ENCODE measurements around the gene PARP2.
"Not testable (repeated sequence)": the region's sequence is repeated elsewhere in the genome, so short reads cannot be mapped to it uniquely, and the experiment has no call there.

The PARP2 gene, protein sequence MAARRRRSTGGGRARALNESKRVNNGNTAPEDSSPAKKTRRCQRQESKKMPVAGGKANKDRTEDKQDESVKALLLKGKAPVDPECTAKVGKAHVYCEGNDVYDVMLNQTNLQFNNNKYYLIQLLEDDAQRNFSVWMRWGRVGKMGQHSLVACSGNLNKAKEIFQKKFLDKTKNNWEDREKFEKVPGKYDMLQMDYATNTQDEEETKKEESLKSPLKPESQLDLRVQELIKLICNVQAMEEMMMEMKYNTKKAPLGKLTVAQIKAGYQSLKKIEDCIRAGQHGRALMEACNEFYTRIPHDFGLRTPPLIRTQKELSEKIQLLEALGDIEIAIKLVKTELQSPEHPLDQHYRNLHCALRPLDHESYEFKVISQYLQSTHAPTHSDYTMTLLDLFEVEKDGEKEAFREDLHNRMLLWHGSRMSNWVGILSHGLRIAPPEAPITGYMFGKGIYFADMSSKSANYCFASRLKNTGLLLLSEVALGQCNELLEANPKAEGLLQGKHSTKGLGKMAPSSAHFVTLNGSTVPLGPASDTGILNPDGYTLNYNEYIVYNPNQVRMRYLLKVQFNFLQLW

DNA sequence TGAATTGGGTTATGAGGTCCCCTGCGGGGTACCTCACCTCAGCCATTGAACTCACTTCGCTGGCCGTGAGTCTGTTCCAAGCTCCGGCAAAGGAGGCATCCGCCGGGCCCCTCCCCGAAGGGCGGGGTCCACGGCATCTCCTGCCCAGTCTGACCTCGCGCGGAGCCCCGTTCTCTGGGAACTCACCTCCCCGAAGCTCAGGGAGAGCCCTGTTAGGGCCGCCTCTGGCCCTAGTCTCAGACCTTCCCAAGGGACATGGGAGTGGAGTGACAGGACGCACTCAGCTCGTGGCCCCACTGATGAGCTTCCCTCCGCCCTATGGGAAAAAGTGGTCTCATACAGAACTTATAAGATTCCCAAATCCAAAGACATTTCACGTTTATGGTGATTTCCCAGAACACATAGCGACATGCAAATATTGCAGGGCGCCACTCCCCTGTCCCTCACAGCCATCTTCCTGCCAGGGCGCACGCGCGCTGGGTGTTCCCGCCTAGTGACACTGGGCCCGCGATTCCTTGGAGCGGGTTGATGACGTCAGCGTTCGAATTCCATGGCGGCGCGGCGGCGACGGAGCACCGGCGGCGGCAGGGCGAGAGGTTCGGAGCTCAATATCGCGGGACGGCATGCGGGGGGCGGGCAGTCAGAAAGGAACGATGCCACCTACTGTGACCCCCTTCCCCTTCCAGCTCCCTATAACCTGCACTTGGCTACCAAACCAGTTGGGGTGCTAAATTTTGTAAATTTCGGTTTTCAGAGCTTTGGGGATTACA is at the start of gene PARP2:
PARP2 (plus strand) TSS at position 544 of the 770 bp plus-strand sequence; CDS start at position 551, 7 bp downstream.
- peak; percentile 100 for DNase-seq (ENCODE audit: low read depth in 2 of 2)

DNA sequence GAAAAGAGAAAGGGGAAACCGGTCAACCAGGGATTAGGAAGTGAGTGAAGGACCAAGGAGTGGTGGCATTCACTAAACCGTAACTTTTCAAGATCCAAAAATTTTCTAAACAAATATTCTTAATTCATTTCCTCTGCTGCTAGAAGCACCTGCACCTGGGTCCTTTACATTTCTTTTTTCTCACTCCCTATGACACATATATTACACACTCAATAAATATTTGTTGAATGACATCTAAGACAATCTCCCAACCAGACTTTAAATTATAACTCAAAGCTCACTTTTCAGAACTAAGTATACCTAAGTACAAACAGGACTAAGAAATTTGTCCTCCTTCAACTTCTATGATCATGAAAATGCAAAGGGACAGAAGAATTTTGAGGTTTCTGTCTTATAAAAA is 48.8 kb upstream of the PARP2 start:
- no peak for DNase-seq (ENCODE audit: low read depth in 2 of 2)

DNA sequence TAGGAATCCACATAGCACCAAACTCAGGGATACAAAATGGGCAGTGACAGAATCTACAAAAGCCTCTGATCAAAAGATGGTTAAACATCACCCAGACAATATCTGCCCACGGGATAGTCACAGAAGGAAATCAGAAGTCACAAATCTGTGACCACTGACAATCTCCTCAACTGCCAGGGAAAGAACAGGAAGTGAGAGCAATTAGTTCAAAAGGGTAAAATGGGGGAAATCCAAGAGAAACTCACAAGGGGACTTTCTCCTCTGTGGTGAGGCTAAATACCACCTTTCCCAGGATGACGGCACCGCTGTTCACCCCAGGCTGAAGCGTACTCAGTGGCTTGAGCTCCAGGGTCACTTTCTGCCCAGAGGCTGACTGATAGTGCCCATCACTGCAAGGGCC is 48.4 kb upstream of the PARP2 start:
- no peak for DNase-seq (ENCODE audit: low read depth in 2 of 2)

DNA sequence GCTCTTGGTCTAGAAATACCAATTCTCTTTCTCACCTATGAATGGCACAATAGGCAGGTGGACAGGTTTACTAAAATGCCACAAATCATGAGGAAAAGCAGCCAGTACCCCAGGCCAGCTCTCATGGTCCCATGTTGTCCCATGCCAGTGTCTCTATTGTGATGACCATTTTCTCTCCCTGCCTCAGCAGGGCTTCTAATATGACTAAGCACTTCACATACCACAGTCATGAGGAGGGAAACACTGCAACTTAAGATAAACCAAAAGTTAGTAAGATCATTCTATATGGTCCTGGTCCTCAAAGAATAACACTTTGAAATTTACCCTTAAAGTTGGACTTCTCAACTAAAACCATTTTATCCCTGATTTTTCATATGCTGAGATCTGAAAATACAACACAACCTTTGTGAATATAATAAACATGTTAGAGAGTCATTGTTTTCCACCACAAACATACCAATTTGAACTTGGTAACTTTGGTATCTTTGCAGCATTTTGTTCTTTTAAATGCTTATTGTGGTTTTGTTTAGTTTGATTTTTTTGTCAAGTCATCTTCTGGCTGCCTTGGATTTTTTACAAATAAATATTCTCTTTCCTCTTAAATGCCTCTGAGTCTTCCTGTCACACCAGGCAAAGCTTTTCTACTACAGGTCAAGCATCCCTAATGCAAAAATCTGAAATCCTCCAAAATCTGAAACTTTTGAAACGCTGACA is 41.2 kb upstream of the PARP2 start:
- no peak for DNase-seq (ENCODE audit: low read depth in 2 of 2)

DNA sequence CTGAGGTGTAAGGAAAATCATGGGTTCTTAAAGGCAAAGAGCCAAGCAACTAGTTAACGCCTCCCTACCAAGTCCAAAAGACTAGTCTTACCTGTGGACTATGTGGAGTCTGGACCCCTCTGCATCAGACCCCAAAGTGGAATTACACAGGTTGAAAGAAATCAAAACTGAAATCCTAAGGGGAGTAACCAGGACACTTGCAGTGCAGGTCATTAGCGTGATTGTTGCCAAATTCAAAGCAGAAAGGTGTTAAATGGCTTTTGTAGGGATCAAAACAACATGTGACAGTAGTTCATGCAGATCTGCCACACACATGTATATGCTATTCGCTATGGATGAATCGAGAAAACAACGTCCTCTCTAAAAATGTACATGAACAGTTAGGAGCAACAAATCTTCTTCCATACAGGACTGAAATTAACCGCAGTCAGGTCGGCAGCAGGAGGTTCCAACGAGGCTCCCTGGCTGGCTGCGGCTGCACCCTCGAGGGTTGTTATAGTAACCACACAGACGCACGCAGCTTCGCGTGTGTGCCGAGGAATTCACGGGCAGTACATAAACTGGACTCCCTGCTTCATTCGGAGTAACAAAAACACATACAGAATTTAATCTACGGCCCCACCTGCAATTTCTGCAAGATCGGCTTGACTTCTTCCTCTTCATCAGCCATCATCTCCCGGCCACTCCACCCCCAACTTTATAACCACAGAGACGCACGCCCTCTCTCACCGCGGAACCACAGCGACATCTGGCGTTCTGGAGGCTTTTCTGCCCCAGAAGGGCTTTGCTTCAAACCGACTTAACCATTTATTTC is 38.0 kb upstream of the PARP2 start, which contains the start of gene TTC5:
TTC5 (minus strand) TSS at position 687 of the 814 bp plus-strand sequence; CDS start at position 673, 14 bp downstream.
- peak; percentile 57 to 68 for DNase-seq (ENCODE audit: low read depth in 2 of 2)

DNA sequence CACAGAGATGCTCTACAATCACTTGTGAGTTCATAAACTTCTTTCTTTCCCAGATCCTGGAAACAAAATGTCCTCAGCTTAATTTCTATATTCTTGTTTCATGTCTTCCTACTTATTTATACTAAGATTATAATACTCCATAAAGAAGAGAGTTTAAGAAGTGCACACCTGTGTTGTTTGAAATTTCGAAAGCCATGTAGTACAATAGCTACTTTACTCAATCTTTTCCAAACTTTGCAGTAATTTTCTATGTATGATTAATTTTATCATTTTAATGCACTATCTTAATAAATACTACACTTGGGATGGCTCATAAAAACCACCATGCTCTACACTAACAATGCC is 37.4 kb upstream of the PARP2 start:
- no peak for DNase-seq (ENCODE audit: low read depth in 2 of 2)

DNA sequence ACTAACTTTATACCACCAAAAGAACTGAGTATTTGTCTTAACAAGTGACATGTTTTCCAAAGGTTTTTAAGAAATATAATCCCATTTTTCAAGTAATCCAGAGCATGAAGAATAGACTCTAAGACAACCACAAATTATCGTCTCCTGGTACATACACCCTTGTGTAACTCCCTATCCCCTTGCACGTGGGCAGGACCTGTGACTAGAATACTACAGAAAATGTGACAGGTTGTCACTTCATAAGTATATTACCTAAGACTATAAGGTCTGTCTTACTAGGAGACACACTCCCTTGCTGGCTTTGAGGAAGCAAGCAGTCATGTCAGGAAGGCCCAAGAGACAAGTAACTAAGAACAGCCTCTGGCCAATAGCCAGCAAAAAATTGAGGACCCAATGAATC is 29.4 kb upstream of the PARP2 start:
- no peak for DNase-seq (ENCODE audit: low read depth in 2 of 2)

DNA sequence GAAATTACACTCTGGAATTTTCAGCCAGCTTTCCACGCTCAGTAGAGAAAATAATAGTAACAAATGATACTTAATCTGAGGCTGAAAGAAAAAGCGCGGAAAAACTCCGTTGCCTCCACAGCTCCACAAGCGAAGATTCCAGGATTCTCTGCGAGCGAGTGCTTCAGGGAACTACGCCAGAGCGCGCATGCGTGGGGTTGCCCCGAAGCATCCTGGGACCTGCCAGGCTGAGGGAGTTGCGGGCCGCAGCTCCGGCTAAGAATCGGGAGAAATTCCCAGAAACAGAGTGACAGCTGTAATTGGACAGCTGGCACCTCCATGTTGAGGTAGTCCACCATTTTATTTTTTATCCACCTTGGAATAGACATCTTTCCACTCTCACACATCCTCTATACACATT is 25.7 kb upstream of the PARP2 start:
- no peak for DNase-seq (ENCODE audit: low read depth in 2 of 2)

DNA sequence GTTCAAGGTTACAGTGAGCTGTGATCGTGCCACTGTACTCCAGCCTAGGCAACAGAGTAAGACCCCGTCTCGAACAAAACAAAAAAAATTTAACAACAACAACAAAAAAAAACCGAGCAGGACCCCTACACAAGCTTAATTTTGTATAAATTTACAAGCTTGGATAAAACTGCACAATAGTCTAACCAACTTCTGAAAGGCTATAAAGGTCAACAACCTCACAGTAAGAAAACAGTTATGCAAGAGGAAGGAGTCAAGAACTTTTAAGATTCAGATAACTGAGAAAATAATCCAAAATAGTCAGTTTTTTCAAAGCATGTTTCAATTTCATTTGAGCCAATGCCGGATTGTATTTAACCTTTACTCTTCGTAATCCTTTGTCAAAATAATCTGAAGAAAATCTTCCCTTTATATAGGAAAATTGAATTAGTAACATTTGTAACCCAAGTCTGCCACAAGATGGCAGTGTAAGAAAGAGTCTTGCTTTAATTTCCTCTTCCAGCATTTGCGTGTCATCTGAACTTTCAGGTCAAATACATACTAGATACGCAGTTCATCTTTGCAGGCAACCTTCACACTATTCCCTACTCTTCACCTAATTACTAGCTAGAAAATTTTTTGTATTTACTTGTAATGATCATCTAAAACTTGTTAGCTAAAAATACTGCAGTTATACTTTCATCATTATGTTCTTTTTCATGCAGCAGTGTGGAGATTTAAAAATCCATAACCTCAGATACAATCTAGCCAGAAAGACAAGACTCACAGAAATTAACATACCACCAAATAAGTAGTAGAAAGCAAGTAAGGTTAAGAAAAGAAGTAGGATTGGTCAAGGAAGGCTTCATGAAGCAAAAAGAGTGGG is 16.2 kb upstream of the PARP2 start:
- peak; percentile 13 to 17 for DNase-seq (ENCODE audit: low read depth in 2 of 2)

DNA sequence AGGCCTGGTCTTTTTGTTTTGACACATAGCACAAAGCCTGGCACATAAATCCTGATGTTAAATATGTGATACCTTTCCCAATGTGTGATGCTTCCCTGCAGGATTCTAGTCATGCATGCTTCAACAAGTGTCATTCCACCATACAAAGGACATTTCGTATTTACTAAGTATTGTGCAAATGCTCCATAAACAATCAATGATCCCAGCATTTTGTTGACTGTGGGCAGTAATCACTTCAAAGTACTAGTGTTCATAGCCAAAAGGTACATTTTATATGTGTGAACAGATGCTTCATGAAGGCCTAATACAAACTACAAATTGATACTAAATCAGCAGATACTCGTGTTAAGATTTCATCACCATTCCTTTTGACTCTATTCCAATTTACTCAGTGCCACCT is 14.7 kb upstream of the PARP2 start:
- DNase-seq (ENCODE audit: low read depth in 2 of 2) = no peak

DNA sequence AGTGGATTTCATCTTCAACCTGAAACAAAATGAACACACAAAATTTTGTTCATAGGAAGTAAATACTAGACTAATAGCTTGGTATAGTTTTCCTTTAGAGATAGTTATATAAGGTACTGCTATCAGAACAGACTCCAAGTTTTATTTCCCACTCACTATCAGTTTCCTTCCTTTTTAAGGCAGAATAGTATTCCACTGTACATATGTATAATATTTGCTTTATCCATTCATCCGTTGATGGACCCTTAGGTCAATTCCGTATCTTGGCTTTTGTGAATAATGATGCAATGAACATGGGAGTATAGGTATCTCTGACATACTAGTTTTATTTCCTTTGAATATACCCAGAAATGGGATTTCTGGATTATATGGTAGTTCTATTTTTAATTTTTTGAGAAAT is 14.1 kb upstream of the PARP2 start:
- no peak for DNase-seq (ENCODE audit: low read depth in 2 of 2)

DNA sequence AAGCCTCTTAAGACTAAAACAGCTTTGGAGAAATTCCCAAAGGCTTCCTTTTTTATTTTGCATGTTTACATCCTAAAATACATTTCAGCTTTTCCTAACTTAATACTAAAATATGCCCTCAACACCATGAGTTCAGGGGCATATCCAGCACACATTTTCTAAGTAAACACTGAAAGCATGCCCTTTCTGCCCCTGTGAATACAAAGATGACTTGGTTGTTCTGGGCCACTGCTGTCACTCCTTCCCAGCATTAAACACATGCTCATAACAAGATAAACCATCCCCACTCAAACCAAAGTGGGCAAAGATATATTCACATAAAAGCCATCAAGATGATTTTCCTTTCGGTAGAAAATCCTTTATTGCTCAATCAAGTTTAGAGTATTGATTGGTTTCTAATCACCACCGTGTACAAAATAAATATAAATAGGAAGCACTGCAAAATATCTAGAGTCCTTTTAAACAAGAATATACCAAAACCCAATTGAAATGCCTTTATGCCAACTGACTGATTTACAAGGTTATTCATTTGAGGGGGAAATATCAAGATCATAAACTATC is 12.3 kb upstream of the PARP2 start:
- no peak for DNase-seq (ENCODE audit: low read depth in 2 of 2)

DNA sequence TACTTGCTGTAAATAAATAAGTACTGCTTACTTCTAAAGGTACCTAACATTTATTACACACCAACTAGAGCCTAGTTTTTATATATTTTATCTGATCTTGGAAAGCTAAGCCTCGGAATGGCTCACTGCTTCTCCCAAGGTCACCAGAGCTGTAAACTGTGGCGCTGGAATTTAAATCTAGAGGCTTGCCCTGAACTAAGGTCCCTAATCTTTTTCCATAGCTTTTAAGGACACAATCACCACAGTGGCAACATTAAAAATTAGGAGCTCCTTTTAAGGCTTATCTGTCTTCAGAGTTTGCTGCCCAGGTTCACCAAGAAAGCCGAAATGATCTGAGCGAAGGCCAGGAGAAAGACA is 11.0 kb upstream of the PARP2 start:
- DNase-seq (ENCODE audit: low read depth in 2 of 2) = no peak

DNA sequence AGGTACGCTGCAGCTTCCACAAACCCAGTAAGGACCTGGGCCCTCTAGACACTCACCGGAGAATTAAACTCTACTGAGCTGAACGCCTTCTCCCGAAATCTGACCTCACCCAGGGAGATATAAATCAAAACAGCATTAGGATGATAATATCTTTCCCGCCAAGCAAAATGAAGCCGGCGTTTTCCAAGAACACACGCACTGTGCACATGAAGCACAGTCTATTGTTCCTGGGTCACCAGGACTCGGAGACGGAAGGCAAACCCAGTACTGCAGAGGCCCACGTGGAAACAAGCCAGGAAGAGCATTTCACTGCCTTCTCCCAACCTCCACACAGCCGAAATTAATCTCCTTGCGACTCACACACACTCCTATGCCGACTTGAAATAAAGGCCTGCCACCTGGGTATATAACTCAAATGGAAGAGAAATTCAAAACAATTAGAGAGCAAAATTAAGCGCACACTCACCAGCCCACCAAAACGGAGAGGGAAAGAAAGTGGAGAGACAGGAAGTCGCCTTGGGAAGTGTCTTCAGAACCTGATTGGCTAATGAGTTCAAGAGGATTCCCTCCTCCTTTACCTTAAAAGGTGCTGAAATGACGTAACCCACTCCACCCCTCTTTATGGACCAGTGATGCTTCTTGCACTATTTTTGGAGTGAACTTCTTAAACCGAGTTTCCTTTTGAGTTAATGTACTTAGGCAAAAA is 10.5 kb upstream of the PARP2 start, which contains the start of gene CCNB1IP1:
CCNB1IP1 (minus strand) TSS at position 492 of the 706 bp plus-strand sequence. CDS start 16,756 bp downstream, outside the sequence.
- peak; percentile 62 to 64 for DNase-seq (ENCODE audit: low read depth in 2 of 2)

DNA sequence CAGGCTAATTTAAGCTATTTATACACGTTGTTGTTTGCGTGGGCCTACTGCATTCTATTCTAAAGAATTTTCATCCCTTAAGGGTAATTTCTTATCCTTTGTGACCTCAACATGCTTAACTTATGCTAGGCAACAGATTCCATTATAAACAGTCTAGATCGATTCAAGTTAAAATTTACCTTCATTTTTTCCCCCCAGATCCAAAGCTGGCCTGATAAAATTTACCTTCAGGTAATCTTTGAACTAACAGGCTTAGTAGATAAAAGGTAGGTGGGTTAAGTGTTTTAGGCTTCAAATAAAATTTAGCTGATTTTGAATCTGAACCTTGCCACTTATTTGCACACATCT is 10.0 kb upstream of the PARP2 start:
- no peak for DNase-seq (ENCODE audit: low read depth in 2 of 2)

DNA sequence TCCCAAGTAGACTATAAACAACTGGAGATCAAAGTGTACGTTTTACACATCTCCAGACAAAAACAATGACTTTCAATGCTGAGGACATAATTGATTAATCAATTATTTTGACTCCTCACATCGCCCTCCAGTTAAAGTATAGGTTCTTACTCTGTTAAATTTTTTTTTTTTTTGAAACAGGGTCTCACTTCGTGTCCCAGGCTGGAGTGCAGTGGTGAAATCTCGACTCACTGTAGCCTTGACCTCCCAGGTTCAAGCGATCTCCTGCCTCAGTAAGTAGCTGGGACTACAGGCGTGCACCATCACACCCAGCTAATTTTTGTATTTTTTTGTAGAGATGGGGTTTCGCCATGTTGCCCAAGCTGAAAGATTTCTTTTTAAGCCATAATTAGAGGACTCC is 9.4 kb upstream of the PARP2 start:
- no peak for DNase-seq (ENCODE audit: low read depth in 2 of 2)

DNA sequence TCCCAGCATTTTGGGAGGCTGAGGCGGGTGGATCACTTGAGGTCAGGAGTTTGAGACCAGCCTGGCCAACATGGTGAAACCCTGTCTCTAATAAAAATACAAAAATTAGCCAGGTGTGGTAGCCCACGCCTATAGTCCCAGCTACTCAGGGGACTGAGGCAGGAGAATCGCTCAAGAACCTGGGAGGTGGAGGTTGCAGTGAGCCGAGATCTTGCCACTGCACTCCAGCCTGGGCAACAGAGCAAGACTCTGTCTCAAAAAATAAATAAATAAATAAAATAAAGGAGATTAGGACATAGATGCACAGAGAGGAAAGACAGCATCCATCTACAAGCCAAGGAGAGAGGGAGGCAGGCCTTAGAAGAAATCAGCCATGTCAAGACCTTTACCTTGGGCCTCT is 2.4 kb upstream of the PARP2 start:
- not testable (repeated sequence) for DNase-seq (ENCODE audit: low read depth in 2 of 2)

DNA sequence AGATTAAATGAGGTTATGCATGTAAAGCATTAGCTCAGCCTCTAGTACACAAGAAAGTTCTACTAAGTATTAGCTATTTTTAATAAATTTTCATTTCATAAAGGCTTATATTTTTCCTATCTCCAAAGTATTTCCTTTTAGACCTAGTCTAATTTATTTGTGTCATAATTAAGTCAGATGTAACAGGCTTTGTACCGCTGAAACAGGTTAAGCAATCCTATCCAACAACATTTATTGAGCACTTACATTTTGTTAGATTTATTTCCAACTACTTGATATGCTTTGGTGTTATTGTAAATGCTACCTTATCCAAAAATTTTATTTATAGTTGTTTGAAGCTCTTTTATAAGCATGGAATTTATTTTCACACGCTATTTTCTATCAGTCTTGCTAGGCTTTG is 1.8 kb upstream of the PARP2 start:
- DNase-seq (ENCODE audit: low read depth in 2 of 2) = no peak

DNA sequence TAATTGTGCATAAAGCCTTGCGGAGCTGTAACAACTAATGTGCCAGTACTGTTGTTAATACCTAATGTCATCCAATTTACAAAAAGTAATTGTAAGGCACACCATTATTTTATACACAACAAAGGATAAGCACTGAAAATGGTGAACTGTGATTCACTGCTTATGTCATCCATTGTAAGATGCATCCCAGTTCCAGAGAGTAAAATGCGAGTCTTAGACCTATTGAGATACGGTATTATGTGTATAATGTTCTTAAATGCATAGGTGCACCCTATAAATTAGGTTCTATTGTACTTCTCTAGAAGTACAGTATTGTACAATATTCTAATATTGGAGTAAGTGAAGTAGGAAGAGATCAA is 406 bp downstream of the PARP2 start:
- DNase-seq (ENCODE audit: low read depth in 2 of 2) = no peak

Measured in fibroblast of skin of left biceps (primary cell).